ENCODE data around the gene MACROH2A2. TPM values are rescaled to one million over a fixed set of nuclear protein-coding genes. Genes with fewer than 3 reads are reported as not detected.
"Not testable (repeated sequence)": the region's sequence is repeated elsewhere in the genome, so short reads cannot be mapped to it uniquely, and the experiment has no call there.

Gene MACROH2A2
- total and polyA plus RNA-seq, 2 donors (not counting 1 experiment from before 2014, with no cell fraction given), result not detected

DNA sequence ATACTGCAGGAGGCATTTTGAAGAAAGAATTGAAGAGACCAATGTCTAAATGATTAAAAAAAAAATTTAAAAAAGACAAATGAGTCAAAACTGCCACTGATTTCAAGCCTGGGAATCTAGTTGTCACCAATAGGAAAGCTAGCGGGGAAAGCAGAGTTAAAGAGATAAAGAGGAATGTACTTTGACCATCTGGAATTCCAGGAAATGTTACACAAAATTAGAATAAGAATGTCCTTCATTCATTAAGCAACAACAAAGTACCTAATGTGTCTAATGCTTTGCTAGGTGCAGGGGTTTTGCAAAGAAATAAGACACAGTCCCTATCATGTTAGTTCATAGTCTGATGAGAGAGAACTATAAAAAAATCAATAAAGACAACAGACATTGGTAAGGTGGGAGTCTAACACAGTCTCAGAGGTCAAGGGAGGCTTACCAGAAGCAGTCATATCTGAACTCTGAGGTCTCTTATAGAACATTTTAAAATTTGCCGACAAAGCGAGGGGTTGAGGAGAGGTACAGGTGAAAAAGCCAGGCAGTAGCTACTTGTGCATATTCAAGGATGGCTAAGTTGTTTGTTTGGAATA is 102.7 kb downstream of the MACROH2A2 start:
- TF ChIP-seq, protein P1, sequence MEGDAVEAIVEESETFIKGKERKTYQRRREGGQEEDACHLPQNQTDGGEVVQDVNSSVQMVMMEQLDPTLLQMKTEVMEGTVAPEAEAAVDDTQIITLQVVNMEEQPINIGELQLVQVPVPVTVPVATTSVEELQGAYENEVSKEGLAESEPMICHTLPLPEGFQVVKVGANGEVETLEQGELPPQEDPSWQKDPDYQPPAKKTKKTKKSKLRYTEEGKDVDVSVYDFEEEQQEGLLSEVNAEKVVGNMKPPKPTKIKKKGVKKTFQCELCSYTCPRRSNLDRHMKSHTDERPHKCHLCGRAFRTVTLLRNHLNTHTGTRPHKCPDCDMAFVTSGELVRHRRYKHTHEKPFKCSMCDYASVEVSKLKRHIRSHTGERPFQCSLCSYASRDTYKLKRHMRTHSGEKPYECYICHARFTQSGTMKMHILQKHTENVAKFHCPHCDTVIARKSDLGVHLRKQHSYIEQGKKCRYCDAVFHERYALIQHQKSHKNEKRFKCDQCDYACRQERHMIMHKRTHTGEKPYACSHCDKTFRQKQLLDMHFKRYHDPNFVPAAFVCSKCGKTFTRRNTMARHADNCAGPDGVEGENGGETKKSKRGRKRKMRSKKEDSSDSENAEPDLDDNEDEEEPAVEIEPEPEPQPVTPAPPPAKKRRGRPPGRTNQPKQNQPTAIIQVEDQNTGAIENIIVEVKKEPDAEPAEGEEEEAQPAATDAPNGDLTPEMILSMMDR (IDR thresholded peaks at IDR 0.05), result no peak
- TF ChIP-seq EZH2 (IDR thresholded peaks at IDR 0.05; ENCODE audit: borderline replicate concordance, insufficient read depth, low read depth, low read length, poor library complexity, severe bottlenecking), result no peak
- CTCF ChIA-PET, result interaction anchor here (2.1 kb wide), 1 partner anchor 9 kb away, joined by 7 read pairs; the partner anchor contains the start of gene TYSND1

DNA sequence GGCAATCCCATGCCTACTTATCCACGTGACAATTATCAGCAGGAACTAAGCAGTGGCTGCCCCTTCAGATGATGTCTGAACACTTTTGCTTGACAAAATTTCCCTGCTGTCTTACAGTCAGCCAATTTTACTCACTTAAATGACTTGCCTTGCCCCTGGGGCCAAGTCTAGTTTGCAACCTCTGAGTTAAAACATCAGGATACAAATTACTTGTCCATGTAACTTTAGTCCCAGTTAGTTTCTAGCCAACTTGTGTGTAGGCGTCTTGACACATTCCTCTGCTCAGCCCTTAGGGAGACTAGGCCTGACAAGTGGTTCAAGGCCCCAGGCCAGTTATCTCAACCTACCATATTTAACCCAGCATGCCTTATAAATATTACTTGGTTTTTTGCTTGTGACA is 105.5 kb downstream of the MACROH2A2 start:
- Histone ChIP-seq H3K27me3 (replicated peaks in 1 of 4; ENCODE audit: control extremely low read depth in 1 of 4, control insufficient read depth in 3 of 4, insufficient read depth in 4 of 4, low read length in 3 of 4) (no peaks in the 10 kb centered on the region), H3K36me3 (replicated peaks in 1 of 2; ENCODE audit: control extremely low read depth in 1 of 2, control insufficient read depth in 1 of 2, extremely low read depth in 1 of 2, insufficient read depth in 2 of 2, low read length in 1 of 2) (peaks cover 0 to 75% of the 10 kb centered on the region in 2 experiments), H3K9me3 (ENCODE audit: control extremely low read depth in 1 of 3, control insufficient read depth in 2 of 3, insufficient read depth in 1 of 3, low read length in 2 of 3) (no peaks in the 10 kb centered on the region), H4K20me1 (ENCODE audit: control insufficient read depth, insufficient read depth, low read length, poor library complexity, severe bottlenecking) (peaks cover 26% of the 10 kb centered on the region), H2AFZ (ENCODE audit: insufficient read depth, low read depth, low read length, poor library complexity, severe bottlenecking) (no peak overlapping the region), H3K4me1 (ENCODE audit: control insufficient read depth in 2 of 2, insufficient read depth in 2 of 2, low read length in 2 of 2) (peaks cover 6% of the 10 kb centered on the region in 2 donors), H3K9ac (ENCODE audit: low read length) (no peak overlapping the region), H3K4me3 (ENCODE audit: control extremely low read depth in 1 of 5, extremely low read depth in 1 of 5, insufficient read depth in 1 of 5, low read depth in 2 of 5, low read length in 4 of 5) (no peak overlapping the region), H3K27ac (ENCODE audit: low read length in 2 of 2) (no peak overlapping the region), H3K4me2 (replicated peaks; ENCODE audit: low read depth, low read length, poor library complexity, severe bottlenecking) (no peak overlapping the region), H3K79me2 (ENCODE audit: control insufficient read depth, insufficient read depth, low read length) (peaks cover 38% of the 10 kb centered on the region)
- WGBS (ENCODE audit: insufficient coverage), result 95% methylated on average over 2 of the region's 2 CpGs
- Mint-ChIP-seq H3K27ac (no peak overlapping the region), H3K27me3 (no peaks in the 10 kb centered on the region), H3K4me3 (no peak overlapping the region), H3K4me1 (peaks cover 16% of the 10 kb centered on the region), H3K9me3 (ENCODE audit: insufficient read depth) (no peaks in the 10 kb centered on the region)
- CTCF ChIA-PET, result interaction anchor here (0.9 kb wide), 1 partner anchor 12 kb away, joined by 3 read pairs; the partner anchor contains the start of gene TYSND1
- intact Hi-C loops (cut with micrococcal nuclease), result no loop called here
- DNase-seq (no peak), ATAC-seq (ENCODE audit: low read depth) (no peak)
- TF ChIP-seq EZH2 (IDR thresholded peaks at IDR 0.05; ENCODE audit: borderline replicate concordance, insufficient read depth, low read depth, low read length, poor library complexity, severe bottlenecking), result no peak
- TF ChIP-seq, protein P1 (IDR thresholded peaks at IDR 0.05), result no peak
- POLR2A ChIA-PET, result no interaction called here

More for the DNA sequence above, 102.7 kb downstream of the MACROH2A2 start:
- peaks cover 14% of the 10 kb centered on the region for H4K20me1 ChIP-seq (ENCODE audit: control insufficient read depth, insufficient read depth, low read length, poor library complexity, severe bottlenecking)
- Mint-ChIP-seq H3K27me3 (no peaks in the 10 kb centered on the region), H3K4me3 (no peak overlapping the region), H3K4me1 (no peaks in the 10 kb centered on the region), H3K27ac (no peak overlapping the region), H3K9me3 (ENCODE audit: insufficient read depth) (no peaks in the 10 kb centered on the region)
- intact Hi-C loops (cut with micrococcal nuclease), result no loop called here
- DNase-seq (no peak), ATAC-seq (ENCODE audit: low read depth) (no peak)
- no peak overlapping the region for H3K4me2 ChIP-seq (replicated peaks; ENCODE audit: low read depth, low read length, poor library complexity, severe bottlenecking)
- no peak overlapping the region for H3K27ac ChIP-seq (ENCODE audit: low read length in 2 of 2)
- no peak overlapping the region for H3K4me3 ChIP-seq (ENCODE audit: control extremely low read depth in 1 of 5, extremely low read depth in 1 of 5, insufficient read depth in 1 of 5, low read depth in 2 of 5, low read length in 4 of 5)
- H3K9ac ChIP-seq (ENCODE audit: low read length), result no peak overlapping the region
- H3K79me2 ChIP-seq (ENCODE audit: control insufficient read depth, insufficient read depth, low read length), result peaks cover 14% of the 10 kb centered on the region
- no peak overlapping the region for H2AFZ ChIP-seq (ENCODE audit: insufficient read depth, low read depth, low read length, poor library complexity, severe bottlenecking)
- H3K4me1 ChIP-seq (ENCODE audit: control insufficient read depth in 2 of 2, insufficient read depth in 2 of 2, low read length in 2 of 2), result no peaks in the 10 kb centered on the region
- POLR2A ChIA-PET, result no interaction called here
- WGBS (ENCODE audit: insufficient coverage), result 50% methylated on average over 2 of the region's 3 CpGs
- peaks cover 0 to 83% of the 10 kb centered on the region in 2 experiments for H3K36me3 ChIP-seq (replicated peaks in 1 of 2; ENCODE audit: control extremely low read depth in 1 of 2, control insufficient read depth in 1 of 2, extremely low read depth in 1 of 2, insufficient read depth in 2 of 2, low read length in 1 of 2)
- H3K27me3 ChIP-seq (replicated peaks in 1 of 4; ENCODE audit: control extremely low read depth in 1 of 4, control insufficient read depth in 3 of 4, insufficient read depth in 4 of 4, low read length in 3 of 4), result no peaks in the 10 kb centered on the region
- H3K9me3 ChIP-seq (ENCODE audit: control extremely low read depth in 1 of 3, control insufficient read depth in 2 of 3, insufficient read depth in 1 of 3, low read length in 2 of 3), result no peaks in the 10 kb centered on the region

DNA sequence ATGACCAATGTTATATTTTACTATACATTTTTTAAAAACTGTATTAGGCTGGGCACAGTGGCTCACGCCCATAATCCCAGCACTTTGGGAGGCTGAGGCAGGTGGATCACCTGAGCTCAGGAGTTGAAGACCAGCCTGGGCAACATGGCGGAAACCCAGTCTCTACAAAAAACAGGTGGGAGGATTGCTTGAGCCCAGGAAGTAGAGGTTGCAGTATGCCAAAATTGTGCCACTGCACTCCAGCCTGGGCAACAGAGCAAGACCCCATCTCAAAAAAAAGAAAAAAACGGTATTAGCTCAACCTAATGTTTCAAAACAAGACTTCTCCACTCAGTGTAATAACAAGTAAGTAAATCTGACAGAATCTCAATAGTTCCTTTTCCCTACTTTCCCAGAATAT is 106.7 kb downstream of the MACROH2A2 start:
- CTCF ChIA-PET, result not testable (repeated sequence)
- peaks cover 29% of the 10 kb centered on the region for H3K4me1 Mint-ChIP-seq

More for the DNA sequence above, 106.7 kb downstream of the MACROH2A2 start:
- H3K9me3 ChIP-seq (ENCODE audit: control extremely low read depth in 1 of 3, control insufficient read depth in 2 of 3, insufficient read depth in 1 of 3, low read length in 2 of 3); H3K4me3 Mint-ChIP-seq; H3K9me3 Mint-ChIP-seq (ENCODE audit: insufficient read depth); H3K27ac ChIP-seq (ENCODE audit: low read length in 2 of 2); H3K27ac Mint-ChIP-seq; ATAC-seq (ENCODE audit: low read depth); H3K4me2 ChIP-seq (replicated peaks; ENCODE audit: low read depth, low read length, poor library complexity, severe bottlenecking); H3K4me3 ChIP-seq (ENCODE audit: control extremely low read depth in 1 of 5, extremely low read depth in 1 of 5, insufficient read depth in 1 of 5, low read depth in 2 of 5, low read length in 4 of 5); DNase-seq; POLR2A ChIA-PET; H3K27me3 ChIP-seq (replicated peaks in 1 of 4; ENCODE audit: control extremely low read depth in 1 of 4, control insufficient read depth in 3 of 4, insufficient read depth in 4 of 4, low read length in 3 of 4); H3K9ac ChIP-seq (ENCODE audit: low read length); H3K27me3 Mint-ChIP-seq; H2AFZ ChIP-seq (ENCODE audit: insufficient read depth, low read depth, low read length, poor library complexity, severe bottlenecking): not testable (repeated sequence)
- Histone ChIP-seq H3K36me3 (replicated peaks in 1 of 2; ENCODE audit: control extremely low read depth in 1 of 2, control insufficient read depth in 1 of 2, extremely low read depth in 1 of 2, insufficient read depth in 2 of 2, low read length in 1 of 2) (peaks cover 0 to 66% of the 10 kb centered on the region in 2 experiments), H4K20me1 (ENCODE audit: control insufficient read depth, insufficient read depth, low read length, poor library complexity, severe bottlenecking) (peaks cover 31% of the 10 kb centered on the region), H3K4me1 (ENCODE audit: control insufficient read depth in 2 of 2, insufficient read depth in 2 of 2, low read length in 2 of 2) (peaks cover 12 to 15% of the 10 kb centered on the region in 2 donors), H3K79me2 (ENCODE audit: control insufficient read depth, insufficient read depth, low read length) (peaks cover 50% of the 10 kb centered on the region)
- intact Hi-C loops (cut with micrococcal nuclease), result loop anchor here (1.0 kb wide), 1 partner anchor 9 kb away; no protein-coding TSS in a partner anchor
- 67% methylated on average over 1 of the region's 3 CpGs for WGBS (ENCODE audit: insufficient coverage)
